Measurements from ENCODE around the gene MRPL20. TPM values are rescaled to one million over a fixed set of nuclear protein-coding genes. Genes with fewer than 3 reads are reported as not detected.
"Not testable (repeated sequence)": the region's sequence is repeated elsewhere in the genome, so short reads cannot be mapped to it uniquely, and the experiment has no call there.

Gene MRPL20
- total RNA-seq, 2 donors from 2014 or later = 160 to 218 TPM

DNA sequence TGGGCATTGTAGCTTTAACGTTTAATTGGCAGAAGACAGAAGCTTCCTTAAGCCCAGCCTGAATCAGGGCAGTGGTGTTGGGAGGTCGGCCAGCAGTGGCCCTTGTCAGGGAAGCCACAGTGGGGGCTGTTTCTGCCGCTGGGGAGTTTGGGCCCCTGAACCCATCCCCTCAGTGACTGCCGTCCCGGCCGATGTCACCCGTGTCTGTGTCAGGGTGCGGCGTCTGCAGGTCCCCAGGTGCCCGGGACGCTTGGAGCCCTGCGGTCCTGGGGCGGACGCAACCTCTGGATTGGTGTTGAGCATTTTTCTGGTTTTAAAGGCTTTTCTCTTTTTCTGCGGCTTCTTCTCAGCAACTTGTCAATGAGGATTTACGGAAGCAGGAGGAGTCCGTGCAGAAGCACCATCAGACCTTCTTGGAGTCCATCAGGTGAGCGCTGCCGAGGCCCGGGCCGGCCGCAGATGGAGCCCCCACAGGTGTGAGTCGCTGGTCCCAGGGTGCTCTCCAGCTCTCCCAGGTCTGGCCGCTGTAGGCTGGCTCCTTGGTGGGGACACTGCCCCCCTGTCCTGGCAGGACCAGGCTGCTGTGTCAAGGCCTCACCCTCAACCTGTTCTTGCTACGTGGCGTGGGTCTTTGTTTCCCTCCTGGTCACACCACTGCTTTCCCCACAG, 44.7 kb upstream of the MRPL20 start:
- DNase-seq (ENCODE audit: low spot score) = no peak
- H3K4me3 ChIP-seq = no peak overlapping the region
- TF ChIP-seq, protein P1, sequence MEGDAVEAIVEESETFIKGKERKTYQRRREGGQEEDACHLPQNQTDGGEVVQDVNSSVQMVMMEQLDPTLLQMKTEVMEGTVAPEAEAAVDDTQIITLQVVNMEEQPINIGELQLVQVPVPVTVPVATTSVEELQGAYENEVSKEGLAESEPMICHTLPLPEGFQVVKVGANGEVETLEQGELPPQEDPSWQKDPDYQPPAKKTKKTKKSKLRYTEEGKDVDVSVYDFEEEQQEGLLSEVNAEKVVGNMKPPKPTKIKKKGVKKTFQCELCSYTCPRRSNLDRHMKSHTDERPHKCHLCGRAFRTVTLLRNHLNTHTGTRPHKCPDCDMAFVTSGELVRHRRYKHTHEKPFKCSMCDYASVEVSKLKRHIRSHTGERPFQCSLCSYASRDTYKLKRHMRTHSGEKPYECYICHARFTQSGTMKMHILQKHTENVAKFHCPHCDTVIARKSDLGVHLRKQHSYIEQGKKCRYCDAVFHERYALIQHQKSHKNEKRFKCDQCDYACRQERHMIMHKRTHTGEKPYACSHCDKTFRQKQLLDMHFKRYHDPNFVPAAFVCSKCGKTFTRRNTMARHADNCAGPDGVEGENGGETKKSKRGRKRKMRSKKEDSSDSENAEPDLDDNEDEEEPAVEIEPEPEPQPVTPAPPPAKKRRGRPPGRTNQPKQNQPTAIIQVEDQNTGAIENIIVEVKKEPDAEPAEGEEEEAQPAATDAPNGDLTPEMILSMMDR (IDR thresholded peaks at IDR 0.05) = no peak

DNA sequence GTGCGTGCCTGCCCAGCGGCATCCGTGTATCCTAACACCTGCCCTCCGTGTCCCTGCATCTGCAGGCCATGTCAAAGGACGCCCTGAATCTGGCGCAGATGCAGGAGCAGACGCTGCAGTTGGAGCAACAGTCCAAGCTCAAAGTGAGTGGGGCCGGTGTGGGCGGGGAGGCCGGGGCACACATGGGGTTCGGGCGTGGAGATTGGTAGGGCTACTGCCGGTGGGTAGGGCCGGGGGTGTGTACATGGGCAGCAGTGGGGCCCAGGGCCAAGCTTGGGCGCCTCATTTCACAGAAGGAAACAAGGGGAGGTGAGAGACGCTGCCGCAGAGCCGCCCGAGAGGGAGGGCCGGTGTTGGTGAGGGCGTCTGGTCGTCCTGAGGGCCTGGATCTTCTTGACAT, 43.5 kb upstream of the MRPL20 start:
- not testable (repeated sequence) for H3K4me1 ChIP-seq; H3K9me3 ChIP-seq; DNase-seq (ENCODE audit: low spot score); H3K27ac ChIP-seq; H3K4me3 ChIP-seq; H3K36me3 ChIP-seq; H3K27me3 ChIP-seq

More for the DNA sequence above, 44.7 kb upstream of the MRPL20 start:
- Histone ChIP-seq H3K27me3 (no peaks in the 10 kb centered on the region), H3K27ac (no peak overlapping the region), H3K36me3 (no peaks in the 10 kb centered on the region), H3K4me1 (no peaks in the 10 kb centered on the region), H3K9me3 (no peaks in the 10 kb centered on the region)

DNA sequence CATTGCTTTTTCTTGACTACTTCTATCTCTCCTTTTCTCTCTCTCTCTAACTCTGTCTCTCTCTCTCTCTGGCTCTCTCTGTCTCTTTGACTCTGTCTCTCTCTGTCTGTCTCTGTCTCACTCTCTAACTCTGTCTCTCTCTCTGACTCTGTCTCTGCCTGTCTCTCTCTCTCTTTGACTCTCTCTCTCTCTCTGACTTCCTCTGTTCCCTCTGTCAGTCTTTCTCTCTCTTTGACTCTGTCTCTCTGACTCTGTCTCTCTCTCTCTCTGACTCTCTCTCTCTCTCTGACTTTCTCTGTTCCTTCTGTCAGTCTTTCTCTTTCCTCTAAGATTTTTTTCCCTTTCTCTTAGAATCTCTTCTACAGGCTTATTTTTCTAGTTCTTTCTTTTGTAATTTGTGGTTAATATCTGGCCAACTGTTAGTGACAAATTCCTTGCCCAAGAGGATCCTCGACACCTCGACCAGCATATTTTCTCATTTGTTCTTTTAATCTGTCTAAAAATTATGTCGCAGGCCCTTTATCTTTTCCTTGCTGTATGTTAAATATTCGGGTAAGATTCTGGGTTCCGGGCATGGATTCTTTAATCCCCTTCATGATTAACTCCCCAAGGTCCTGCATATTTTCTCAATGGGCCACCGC, 42.1 kb upstream of the MRPL20 start, which contains the start of gene ATAD3C:
Gene ATAD3C (plus strand): TSS at position 591 of the 641 bp plus-strand sequence. CDS start 995 bp downstream, outside the sequence.
- Histone ChIP-seq H3K4me3 (no peak within 1 kb of the TSS), H3K27me3 (no peaks in the 10 kb centered on the region), H3K4me1 (no peaks in the 10 kb centered on the region), H3K27ac (no peak within 1 kb of the TSS), H3K9me3 (no peaks in the 10 kb centered on the region), H3K36me3 (no peaks in the 10 kb centered on the region)
- TF ChIP-seq, protein P1 (IDR thresholded peaks at IDR 0.05) = no peak
- no peak for DNase-seq (ENCODE audit: low spot score)

DNA sequence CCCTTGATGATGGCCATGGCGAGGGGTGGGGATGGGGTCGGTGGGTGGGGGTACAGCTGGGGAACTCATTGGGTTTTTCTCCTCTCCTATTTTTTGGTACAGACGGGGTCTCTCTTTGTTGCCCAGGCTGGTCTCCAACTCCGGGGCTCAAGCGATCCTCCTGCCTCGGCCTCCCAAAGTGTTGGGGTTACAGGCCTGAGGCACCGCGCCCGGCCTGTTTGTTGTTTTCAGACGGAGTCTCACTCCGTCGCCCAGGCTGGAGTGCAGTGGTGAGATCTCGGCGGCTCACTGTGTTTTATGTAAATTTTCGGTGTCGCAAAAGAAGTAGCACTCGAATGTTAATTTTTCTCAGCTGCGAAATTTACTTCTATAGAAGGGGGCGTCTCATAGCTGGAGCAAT, 39.5 kb upstream of the MRPL20 start:
- not testable (repeated sequence) for H3K4me3 ChIP-seq; H3K27me3 ChIP-seq; H3K4me1 ChIP-seq; DNase-seq (ENCODE audit: low spot score); H3K9me3 ChIP-seq; H3K27ac ChIP-seq; H3K36me3 ChIP-seq

DNA sequence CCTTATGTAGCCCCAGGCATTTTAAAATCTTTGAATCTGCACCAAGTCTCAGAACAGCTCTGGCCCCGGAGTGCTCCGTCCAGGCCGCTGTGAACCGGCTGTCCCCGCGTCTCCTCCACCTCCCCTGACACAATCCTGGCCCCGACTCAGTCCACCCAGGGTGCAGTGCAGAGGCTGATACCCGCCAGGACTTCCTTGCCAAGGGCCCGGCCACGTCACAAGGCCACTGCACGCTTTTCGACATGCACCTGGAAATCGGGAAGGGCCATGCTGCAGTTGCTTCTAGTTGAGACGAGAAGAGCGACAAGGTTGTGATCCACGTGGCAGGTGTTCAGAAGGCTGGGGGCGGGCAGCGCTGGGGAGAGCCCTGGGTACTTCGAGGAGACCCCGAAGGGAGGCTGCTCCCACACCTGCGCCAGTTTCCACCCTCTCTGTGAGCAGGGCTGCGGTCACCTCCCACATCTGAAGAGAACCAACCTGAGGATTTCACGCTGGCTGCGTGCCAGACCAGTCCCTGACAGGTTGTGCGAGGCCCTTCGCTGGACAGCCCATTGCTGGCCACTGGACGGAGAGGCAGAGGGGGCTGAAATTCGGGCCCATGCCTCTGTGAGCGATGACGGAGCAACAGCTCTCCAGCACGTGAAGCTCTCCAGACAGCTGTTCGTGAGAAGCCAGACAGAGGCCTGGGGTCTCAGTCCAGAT, 35.1 kb upstream of the MRPL20 start:
- Histone ChIP-seq H3K4me3 (no peak overlapping the region), H3K4me1 (peaks cover 0 to 16% of the 10 kb centered on the region in 2 donors), H3K9me3 (no peaks in the 10 kb centered on the region), H3K36me3 (no peaks in the 10 kb centered on the region), H3K27me3 (no peaks in the 10 kb centered on the region), H3K27ac (no peak overlapping the region)
- no peak for DNase-seq (ENCODE audit: low spot score)
- TF ChIP-seq, protein P1 (IDR thresholded peaks at IDR 0.05) = no peak

DNA sequence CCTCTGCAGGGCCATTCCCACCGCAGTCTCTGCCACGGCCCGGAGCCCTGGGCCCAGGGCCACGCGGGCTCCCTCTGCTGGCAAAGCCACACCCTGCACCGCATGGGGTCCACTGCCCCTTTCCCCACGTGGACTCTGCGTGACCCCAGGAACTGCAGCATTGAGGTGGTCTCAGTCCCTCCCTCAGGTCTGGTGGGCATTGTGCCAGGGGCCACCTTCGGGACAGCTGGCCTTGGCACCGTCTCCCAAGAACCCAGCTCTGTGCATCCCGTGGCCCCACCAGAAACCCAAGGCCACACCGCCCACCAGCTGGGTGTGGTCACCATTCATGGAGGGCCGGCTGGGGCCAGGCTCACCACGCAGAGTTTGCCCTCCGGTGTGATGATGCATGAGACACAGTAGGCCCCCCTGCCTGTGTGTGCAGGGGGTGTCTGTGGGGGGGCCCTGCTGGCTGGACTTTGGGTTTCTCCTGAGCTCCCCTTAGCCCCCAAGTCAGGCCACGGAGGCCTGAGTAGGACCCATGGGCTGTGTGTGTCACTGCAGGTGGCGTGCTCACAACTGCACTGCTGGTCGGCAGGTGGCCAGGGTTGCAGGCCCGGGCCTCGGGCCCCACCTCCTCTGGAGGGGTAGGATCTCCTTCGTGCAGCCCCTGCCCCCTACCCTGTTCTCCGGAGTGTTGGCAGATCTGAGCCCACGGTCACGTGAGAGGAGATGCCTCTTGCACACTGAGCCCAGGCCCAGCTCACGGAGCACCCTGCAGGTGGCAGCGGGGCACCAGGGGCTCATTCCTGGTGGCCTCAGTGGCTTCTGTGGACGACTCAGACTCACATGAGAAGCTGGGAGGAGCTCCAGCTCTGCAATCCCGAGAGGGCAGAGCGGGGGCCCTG, 34.2 kb upstream of the MRPL20 start:
- TF ChIP-seq, protein P1 (IDR thresholded peaks at IDR 0.05) = peak; percentile 83 to 93
- Histone ChIP-seq H3K4me3 (no peak overlapping the region), H3K4me1 (peaks cover 0 to 25% of the 10 kb centered on the region in 2 donors), H3K9me3 (no peaks in the 10 kb centered on the region), H3K27me3 (no peaks in the 10 kb centered on the region), H3K27ac (no peak overlapping the region), H3K36me3 (no peaks in the 10 kb centered on the region)
- DNase-seq (ENCODE audit: low spot score) = no peak

Measured in right atrium auricular region (tissue), 2 donors.